GM18508 (cell line): ENCODE results near the gene SORCS2.

Experiments used
- ATAC-seq: cut with Tn5 transposase; IDR thresholded peaks from one replicate; pipeline ENCODE4 v1.9.1; 2021; ENCODE audit warnings: moderate number of reproducible peaks; ENCODE audit not compliant: insufficient read depth, unreplicated experiment

SORCS2 gene

DNA sequence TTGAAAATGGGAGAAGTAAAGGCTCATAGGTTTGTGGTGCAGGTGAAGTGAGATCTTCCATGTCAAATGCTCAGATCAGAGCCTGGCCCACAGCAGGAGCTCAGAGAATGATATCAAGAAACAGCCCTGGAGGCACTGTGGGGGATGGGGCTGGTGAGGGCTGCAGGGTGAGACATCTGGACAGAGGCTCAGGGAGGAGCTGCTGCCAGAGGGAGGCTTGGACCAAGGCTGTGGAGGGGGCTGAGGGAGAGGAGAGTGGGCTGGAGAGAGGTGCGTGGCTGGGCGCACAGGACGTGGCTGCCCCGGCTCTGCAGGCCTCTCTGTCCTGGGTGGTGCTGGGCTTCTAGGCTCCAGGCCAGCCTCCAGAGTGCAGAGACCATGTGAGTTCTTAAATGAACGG lies 5.6 kb downstream of the SORCS2 start:
- no peak for ATAC-seq

DNA sequence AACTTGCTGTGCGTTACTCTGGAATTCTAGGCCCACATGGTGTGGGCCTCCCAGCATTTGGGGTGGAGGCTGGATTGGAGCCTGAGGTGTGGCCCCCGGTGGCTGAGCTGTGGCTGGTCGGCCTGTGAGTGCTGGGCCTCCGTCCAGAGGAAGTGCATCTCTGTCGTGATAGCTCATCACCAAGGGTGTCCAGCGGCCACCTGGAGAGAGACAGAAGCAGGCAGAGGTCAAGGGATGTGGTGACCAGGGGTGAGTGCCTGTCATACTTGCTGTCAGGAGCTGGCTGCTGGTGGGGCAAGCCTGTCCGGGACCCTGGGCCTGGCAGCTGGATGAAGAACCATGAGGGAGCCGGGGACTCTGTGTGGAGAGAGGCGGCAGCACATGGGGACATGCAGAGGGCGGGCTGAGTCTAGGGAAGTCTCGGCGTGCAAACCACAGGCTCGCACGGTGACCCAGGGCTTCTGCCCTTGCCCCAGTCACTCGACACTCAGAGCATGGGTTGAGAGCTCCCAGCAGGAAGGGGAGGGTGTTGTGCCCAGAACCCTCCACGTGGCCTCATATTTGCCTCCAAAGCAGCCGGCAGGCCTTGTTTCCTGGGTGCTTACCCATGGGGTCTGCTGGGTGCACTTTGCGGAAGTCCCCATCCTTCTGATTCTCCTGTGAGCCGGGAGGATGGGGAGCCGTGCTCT lies 6.2 kb downstream of the SORCS2 start:
- ATAC-seq: no peak

DNA sequence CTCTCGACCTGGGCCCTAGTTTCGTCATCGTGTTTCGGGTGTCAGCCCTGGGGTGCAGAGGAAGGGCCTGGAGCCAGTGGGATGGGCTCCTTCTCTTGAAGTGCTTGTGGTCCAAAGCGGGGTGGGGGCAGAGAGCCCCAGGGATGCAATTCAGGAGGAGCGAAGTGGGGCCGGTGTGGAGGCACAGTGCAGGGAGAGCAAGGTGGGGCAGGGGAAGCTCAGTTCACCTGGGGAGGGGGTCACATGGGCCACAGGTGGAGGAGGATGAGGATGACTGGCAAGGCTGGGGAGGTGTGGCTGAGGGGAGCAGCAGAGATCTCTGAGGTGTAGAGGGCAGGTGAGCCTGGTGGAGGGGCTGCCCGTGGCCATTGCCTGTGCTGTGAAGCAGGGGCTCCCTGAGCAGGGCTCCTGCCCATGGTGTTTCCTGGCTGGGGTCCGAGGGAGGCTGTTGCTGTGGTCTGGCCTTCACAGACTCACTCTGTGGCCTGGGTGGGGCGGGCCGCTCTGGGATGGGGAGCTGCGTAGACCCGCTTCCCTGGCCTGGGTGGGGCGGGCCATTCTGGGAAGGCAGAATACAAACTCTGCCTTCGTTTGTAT lies 6.9 kb downstream of the SORCS2 start:
- no peak for ATAC-seq

DNA sequence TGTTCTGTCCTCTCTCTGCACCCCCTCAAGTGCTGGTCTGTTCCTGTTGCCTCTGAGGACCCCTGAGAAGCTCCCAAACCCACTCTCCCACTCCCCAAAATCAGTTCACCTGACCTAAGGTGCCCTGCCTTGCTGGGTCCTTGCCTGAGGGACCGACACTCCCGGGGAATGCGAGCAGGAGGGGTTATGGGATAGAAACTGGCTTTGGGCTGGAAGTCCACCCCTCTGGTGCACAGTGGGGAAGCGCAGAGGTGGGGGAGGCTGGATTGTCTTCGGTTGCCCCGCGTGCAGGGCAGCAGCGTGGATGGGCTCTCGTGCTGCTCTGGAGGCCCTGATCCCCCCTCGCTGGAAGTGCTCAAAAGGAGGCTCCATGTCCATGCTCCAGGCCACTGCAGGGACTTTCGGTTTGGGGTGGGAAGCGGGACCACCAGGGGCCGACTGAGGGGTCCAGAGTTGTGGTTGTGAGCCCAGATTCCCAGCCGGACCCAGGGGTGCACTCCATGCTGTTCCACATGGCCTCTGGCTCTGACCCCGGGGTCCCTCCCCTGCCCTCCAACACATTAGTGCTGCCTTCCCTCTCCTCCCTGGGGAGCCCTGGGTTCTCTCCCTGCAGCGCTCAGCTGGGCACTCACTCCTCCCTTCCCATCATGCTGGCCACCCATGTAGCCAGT lies 7.6 kb downstream of the SORCS2 start:
- ATAC-seq: no peak

DNA sequence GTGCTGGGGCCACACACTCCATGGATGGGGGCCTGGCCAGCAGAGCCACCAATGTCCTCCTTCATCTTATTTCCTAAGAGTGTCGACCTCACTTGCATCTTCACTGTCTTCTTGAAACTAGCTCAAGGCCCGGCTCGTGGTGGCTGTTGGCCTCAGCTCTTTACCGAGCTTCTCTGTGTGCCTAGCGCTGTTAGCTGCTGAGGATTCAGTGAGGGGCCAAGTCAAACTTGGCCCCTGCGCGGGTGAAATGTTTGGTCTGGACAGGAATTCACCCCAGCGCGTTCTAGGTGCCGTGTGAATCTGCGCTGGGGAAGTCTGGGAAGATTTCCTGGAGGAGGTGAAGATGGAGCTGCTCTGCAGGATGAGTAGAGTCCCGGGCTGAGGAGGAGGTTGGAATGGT lies 8.5 kb downstream of the SORCS2 start:
- no peak for ATAC-seq

DNA sequence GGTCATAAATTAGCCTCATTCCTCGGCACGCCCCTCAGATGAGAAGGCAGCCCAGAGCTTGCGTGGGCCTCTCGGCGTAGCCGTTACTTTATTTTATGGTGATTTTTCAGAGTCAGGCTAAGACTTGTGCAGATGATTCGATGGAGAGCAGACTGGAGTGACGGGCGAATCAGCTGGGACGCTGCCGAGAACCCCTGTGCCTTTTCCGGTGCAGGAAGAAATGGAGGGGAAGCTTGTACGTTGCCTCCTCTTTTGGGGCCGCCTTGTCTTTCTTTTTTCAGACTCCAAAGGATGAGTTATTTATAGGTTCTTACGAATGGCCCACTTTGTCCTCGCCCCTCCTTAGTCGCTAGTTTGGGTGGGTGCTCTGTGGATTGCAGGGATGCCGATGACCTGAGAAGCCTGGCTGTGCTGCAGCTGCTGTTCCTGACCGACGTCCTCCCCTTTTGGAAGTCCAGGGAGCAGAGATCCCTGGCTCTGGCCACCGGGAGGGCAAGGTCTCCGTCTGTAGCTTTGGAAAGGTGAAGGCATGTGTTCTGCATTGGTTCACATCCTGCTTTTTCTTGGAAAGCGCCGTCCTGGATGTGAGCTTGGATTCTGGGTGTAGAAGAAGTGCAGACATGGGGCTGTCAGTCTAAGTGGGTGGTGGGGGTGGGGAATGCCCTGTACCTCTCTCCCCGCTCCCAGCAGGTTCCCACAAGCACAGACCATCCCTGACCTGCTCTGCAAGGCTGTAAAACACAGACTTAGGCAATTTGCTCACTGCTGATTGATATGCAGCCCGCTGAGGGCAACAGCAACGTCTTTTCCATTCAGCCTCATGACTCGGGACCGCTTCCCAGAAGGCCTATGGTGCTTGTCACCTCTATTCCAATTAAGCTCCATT lies 9.3 kb downstream of the SORCS2 start:
- no peak for ATAC-seq

DNA sequence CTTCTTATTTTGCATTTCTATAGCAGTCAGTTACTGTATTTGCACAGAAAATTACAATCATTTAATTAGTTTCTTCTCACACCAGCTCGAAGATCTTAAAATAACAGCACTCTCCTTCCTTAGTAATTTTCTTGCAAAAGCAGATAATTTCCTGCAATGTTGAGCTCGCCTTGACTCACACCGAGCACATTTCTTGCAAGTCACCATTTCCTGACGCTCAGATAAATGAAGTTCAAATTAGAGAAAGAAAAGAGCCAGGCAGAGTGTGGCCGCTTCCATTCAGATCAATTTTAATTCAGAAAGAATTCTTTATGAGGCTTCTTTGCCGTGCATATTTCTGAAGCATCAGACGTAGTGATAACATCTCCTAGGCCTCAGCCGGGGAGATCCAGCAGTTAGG lies 10.1 kb downstream of the SORCS2 start:
- ATAC-seq: no peak

DNA sequence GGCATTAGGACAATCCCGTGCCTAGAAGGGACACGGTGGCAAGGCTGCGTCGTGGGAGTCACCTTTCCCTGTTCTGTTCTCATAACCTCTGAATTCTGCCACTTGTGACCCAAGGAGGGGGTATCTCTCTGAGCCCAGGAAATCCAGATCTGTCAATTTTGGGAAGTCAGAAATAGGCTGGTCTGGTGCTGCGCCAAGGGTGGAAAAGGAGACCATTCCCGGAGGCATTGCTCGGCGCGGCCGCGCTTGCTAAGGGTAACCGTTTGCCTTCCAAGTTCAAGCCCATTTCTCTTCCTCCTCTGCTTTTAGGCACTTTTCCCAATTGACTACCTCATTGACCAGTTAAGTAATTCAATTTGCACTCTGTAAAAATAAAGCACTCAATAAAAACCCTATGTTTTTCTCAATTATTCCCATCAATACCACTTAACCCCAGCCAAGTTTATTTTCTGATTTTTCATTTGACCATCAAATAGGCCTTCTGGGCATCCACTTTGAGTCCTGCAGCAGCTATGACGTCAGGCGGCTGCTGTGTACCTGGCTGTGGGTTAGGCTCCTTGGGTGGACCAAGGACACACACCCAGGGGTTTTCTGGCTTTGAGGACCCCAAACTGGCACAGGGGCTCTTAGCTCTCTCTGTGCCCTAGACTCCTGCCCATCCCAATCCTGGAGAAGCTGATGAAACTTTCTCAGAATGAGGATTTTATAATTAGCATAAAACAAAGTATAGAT lies 12.5 kb downstream of the SORCS2 start:
- ATAC-seq: no peak

DNA sequence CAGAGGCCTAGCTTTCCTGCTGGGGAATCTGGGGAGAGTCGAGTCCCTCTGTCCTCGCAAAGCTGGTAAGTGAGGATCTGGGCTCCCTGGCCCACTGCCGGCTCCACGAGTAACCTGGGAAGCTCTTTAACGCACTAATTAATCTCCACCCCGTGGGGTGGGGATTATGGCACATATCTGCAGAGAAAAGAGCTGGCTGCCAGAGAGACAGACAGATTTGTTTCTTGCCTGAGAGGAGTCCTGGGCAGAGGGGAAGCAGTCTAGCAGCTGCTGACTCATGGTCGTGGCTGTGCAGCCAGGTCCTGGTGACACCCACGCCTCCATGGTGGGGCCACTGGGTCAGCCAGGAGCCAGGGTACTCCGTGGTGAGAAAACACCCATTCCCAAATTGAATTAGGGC lies 14.0 kb downstream of the SORCS2 start:
- no peak for ATAC-seq

DNA sequence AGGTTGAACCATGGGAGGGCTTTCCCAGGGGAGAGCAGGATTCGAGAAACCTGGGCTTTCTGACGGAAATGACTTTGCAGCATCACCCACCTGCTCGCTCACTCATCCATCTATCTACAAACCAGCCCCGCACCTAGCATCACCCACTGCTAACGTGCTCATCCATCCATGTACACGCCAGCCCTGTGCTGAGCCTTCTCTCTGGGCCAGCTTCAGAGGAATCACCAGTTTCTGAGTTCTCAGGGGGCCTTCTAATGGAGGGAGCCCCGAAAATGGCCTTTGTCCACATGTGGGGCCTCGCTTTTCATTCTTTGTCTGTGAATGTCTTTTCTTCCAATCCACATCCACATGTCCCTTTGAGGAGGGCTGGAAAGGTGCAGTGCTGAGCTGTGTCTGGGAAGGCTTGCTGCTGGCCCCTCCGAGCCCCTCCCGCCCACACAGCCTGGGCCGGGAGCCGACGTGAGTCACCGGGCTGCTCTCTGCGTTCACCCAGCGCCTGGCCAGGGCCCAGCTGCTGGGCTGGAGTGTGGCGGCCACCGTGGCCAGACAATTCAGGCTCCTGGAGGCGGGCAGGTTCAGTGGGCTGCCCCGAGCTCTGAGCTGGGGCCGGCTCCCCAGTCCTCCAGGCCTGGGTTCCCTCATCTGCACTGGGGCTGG lies 14.7 kb downstream of the SORCS2 start:
- no peak for ATAC-seq

DNA sequence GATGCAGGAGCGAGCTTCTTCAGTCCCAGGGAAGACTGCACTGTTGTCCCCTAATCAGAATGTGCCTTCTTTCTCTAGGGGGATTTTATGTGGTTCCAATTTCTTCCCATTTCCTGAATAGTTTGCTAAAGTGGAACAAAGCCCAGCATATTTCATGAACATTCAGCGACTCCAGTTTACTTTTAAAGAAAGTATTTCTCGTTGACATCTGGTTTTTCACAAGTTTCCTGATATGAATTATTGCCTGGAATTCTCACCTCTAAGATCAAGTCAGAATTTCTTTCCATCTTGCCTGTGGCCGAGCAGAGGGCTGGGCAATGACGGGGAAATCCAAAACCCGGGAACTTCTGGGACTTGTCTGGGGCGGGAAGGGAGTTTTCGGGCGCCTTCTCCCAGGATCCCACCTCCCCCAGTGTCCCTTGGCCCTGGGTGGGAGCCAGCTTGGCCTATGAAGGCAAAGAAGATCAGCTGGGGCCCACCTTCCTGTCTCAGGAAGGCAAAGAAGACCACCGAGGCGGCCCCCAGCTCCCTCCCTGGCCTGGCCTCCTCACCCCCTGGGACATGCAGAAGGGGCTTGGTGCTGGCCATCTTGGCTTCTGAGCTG lies 15.4 kb downstream of the SORCS2 start:
- ATAC-seq: no peak

DNA sequence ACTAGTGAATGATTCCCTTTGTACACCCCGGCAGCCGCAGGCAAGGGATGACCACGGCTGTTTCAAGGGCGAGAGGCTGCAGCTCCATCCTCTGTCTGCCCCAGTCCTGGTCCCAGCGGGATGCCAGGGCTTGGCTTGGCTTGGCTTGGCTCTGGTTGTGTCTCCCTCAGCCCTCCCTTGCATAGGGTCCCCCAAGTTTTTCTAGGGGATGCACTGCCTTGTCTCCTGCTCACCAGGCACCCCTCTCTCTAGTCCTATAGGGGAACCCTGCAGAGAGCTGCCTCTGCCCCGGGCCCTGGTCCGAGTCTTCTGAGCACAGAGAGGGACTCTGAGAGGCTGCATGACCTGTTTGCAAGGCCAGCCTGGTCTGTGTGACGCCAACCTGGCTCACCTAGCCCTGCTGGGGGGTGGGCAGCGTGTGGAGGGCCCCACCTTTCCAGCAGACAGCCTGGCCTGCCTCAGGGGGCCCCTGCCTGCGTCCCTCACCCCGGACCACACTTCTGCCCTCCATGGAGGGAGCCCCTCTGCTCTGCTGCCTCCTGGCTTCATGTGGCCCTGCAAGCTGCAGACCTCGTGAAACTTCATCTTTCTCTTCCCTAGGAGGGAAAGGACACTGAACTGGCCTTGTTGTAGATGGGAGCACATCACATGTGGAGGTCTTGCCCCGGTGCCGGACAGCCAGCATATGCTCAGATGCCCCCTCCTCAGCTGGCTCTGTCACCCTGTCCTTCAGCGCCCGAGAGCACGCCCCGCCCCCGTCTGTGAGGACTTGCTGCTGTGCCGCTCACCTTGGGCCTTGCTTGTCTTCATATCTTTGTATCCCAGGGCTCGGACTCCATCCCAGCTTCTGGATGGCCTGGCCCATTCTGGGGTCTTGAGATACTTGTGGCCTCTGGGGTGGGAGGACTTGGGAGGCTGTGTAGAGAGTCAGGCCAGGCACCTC lies 16.4 kb downstream of the SORCS2 start:
- no peak for ATAC-seq

DNA sequence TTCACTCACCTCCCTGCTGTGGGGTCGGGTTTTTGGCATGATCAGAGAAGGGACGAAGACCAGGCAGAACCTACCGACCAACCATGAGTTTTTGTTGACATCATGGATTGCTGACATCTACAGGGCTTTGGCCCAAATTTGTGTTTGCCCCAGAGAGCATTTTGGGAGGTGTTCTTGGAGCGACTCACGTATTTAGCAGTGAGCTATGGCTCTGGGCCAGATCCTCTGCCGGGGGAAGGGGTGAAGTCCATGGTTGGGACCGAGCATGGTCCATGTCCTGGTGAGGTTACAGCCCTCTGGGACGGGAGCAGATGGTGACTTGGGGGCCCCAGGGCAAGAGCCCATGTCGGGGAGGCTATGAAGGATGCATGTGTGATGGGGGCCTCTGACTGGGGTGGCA lies 17.4 kb downstream of the SORCS2 start:
- no peak for ATAC-seq

DNA sequence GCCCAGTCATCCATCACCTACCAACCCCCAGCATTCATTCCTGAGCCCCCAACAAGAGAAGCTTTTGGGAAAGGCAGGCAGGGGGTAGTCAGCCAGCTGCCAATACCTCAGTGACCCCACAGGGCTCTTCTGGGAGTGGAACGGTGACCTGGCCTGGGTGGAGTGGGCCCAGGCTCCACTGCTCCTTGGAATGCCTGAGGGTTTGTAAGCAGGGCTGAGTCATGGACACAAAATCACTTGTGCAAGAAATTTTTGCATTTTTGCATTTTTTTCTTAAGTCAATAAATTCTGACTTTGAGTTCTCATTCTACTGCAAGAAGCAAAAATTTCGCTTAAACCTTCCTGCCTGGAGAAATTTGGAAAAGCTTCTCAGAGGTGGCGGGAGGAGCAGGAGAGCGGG lies 18.5 kb downstream of the SORCS2 start:
- no peak for ATAC-seq

DNA sequence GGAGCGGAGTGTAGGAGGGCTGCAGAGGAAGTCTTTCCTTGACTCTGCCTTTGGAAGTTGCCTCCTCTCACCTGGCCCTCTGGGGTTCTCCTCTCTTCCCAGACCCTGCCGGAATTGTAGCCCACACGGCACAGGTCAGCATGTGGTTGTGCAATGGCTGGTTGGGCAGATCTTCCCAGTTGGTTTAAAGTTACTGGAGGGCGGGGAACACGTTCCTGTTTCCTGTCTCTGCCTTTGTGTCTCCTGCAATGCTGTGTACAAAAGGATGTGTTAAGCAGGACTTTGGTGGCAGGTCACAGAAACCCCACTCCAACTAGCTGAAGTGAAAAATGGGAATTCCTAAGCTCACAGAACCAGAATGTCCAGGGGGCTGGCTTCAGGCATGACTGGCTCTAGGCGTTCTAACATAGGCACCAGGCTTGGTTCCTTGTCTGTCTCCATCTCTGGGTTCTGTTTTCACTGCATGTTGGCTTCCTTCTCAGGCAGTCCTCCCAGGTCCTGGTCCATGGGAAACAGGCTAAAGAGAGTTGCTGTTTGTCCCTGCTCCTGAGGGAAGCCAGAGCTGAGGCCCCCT lies 19.9 kb downstream of the SORCS2 start:
- ATAC-seq: no peak

DNA sequence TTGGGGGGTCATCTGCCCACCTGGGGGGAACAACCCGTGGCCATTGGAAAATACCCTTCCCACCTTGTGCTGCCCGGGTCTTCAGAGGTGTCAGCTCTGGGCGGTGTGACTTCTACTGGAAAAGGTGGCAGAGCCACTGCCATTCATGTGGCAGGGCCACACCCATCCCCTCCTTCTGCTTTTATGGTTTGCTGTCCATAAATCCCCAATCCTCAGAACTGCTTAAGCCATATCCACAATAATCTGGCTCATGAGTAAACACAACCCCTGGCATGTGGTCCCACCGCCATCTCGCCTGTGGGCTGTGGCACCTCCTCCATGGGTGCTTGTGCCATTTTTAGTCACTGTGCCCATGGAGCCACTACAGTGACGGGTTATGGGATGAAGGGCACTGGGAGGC lies 20.6 kb downstream of the SORCS2 start:
- ATAC-seq: no peak

DNA sequence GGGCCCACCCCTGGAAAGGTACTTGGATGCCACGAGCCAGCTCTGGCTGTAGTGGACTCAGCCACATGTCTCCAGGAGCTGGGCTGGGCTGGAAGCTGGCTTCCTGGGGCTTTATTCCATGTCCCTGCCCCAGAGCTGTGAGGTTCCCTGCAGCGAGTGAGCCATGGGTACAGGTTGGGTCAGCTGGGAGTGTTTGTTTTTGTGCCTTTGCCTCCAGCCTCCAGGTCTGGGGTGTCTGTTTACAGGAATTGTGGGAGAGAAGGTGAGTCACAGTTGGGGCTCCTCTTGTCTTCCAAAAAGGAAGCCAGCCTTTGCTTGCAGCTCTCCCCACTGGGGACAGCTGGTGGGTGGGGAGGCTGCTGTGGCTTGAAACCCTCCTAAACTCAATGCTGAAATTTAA lies 21.5 kb downstream of the SORCS2 start:
- no peak for ATAC-seq

DNA sequence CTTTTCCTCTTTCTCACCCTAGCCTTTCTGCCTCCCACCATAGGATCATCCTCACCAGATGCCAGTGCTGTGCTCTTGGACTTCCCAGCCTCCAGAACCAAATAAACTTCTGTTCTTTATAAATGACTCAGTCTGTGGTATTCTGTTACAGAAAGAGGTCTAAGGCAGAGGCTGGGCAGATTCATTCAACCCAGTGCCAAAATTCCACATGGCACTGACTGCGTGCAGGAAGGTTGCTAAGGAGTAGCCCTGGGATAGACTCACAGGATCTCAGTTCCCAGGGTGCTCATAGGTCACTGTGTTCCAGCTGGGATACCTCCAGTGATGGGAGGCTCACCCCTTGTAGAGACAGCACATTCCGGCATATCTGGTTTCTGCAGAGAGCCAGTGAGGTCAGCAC lies 22.0 kb downstream of the SORCS2 start:
- ATAC-seq: no peak
